Left renal cortex interstitium (tissue), 4 donors: ENCODE data around the gene FZD7. TPM values are rescaled to one million over a fixed set of nuclear protein-coding genes. Genes with fewer than 3 reads are reported as not detected.

Experiments
- DNase-seq, 4 donors: peaks; one replicate each; pipeline ENCODE4 v3.0.0-alpha.2; 2013; ENCODE audit warnings: low read depth in 4 of 4, low spot score in 2 of 4, missing footprints in 1 of 4
- polyA plus RNA-seq, 4 donors: library from polyadenylated mRNA; unstranded; fragments of 120-200 nt; gene quantifications; one replicate each; pipeline ENCODE4 v1.2.1, GENCODE V29; 2013; ENCODE audit not compliant: insufficient read length in 4 of 4

Gene FZD7
- 10 to 100 TPM; 63.2 to 98.9 (median 68.3) TPM for polyA plus RNA-seq

DNA sequence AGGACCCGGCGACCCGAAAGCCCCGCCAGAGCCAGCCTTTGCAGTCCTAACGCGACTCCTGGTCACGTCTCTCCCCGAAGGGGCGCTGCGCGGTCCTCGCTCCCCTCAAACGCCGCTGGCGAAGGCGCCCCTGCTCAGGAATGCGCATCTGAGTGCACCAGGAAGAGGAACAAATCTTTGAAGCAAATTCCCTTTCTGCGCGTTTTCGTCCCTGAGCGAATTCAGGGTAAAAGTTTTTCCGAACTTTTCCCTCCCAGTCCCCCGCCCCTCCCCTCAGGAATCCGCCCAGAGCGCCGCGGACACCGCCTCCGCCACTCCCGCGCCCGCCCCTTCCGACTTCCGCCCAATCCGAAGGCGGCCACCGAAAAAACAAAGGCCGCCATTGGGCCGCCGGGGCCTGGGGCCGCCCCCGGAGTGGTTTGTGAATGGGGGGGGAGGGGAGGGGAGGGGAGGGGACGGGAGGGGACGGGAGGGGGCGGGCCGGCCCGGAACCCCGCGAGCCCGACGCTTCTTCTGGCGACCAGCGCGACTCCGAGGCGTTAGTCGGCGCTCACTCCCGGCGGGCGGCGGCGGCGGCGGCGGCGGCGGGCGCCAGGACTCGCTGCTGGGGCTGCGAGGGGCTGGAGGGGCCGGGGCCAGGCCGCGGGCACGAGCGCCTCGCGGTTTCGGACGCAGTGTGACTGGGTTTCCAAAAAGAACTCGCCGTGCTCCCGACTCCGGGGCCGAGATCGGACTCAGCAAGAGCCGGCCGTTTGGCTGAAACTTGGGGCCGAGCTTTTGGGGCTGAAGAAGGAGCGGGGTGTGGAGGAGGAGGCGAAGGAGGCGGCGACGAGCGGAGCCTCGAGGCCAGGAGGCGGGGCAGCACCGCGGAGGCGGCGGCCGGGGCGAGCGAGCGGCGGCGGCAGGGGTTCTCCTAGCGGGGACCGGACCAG lies at the start of gene FZD7:
Gene FZD7, plus strand, starts transcription at position 539 of the 932 bp plus-strand sequence. CDS start 793 bp downstream, outside the sequence.
- DNase-seq = peak; percentile 83 to 91 (median 90)

DNA sequence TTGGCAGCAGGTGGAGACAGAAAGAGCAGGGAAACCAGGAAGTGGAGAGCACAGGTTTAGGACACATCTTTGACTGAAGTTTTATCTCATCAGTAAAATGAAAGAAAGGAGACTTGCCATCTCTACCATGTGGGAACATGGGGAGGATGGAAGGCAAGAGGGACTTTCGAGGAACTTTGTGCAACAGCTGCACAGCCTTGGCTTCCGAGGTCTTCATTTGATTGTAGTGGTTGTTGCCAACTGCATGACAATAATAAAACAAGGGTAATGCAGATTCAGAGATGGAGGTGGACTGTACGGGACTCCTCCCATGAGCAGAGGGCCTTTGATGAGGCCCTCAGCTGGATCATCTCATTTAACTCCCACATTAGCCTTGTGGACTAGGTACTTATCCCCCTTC lies 49.3 kb upstream of the FZD7 start:
- DNase-seq = no peak

DNA sequence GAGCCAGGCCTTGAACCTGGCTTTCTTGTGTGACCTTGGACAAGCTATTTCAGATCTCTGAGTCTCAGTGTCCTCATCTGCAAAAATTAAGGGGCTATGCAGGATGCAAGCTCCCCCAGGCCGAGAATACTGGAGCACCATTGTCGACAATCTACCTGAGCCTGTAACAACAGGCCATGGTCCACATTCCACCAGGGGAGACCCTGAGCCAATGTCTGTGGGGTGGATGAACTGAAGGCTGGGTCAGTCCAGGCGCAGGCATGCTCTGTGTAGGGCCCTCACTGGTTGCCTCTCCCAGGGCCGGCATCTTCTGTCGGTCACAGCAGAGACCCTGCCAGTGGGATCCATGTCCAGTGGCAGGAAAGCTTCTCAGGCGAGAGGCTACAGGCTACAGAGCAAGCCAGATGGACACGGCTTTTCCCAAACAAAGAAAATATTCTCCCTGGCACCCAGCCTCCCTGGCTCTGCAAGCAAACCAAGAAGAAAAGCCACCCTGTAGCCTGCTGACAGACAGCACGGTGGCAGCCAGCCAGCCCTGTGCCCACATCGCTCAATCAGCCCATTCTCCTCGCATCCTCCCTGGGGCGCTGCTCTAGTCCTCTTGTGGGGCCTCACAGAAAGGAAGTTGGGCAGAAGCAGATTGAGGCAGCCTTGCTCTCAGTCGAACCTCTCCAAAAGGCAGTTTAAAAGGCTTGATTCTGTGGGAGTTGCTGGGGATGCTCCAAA lies 48.7 kb upstream of the FZD7 start:
- no peak for DNase-seq

DNA sequence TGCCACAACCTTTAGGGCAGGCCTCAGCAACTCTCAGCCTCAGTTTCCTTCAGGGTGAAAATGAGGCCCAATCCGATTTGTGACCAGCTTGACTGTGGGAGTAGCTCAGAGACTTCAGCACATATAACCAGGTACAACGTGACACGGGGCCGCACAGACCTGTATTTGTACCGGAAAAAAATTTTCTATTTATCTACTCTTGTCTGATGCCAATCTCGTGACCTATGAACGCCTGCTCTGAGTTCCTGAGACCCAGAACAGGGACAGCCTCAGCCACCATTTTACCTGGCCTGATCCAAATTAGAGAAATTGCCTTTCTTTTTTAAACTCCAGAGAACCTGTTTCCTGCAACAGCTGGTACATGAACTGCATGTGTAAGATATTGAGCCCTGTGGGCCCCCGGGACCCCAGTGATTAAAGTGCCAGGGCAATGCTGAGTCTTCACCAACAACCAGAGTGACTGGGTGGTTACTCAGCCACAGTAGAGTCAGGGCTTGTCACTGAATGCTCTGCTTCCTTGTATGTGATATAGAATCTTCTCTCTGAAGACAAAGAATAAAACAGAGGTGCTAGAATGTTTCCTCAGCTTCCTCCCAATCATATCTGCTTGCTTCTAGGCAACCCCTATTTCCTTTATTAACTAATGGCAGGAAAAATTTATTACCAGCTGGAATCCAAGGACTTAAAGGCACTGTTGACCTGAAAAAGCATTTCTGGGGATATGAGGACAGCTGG lies 47.8 kb upstream of the FZD7 start:
- DNase-seq = no peak

DNA sequence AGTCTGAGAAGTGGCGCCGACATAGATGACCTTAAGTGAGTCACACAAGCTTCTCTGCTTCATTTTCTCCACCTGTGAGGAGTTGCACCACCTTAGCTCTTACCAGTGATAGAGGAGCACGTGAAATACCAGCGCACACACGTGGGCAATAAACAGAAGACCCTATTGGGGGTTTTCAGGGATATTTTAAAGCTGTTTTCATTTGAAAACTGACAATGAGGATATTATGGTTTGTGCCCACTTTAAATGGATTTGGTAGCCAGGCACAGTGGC lies 47.3 kb upstream of the FZD7 start:
- no peak for DNase-seq

DNA sequence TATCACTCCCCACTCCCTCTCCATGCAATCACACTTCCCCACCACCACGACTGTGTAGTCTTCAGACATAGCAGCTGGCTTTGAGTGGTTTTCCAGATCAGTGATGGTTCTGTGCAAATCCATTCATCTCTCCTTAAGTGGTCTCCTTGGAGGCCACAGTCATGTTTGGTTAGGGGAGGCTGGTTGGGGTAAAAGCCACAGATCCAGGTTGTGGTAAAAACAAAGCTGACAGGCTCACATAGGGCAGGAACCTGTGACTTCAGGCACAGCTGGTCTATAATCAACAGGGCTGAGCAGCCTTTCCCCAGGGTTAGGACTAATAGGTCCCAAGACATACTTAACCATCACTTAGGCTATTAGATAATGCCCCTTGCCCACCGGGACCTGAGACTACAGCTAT lies 46.2 kb upstream of the FZD7 start:
- DNase-seq = no peak

DNA sequence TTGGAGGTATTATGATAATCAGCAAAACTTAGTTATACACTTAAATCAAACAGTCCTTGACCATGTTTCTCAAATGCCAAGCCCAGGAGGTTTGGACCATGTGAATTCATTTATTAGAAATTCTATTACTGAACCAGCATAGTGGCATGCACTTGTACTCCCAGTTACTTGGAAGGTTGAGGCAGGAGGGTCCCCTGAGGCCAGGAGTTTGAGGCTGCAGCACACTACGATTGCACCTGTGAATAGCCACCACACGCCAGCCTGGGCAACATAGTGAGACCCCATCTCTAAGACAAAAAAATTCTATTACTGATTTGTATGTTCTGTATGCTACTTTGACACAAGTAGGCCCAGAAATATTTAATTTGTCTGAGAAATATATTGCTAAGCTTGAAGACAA lies 43.6 kb upstream of the FZD7 start:
- DNase-seq = no peak

DNA sequence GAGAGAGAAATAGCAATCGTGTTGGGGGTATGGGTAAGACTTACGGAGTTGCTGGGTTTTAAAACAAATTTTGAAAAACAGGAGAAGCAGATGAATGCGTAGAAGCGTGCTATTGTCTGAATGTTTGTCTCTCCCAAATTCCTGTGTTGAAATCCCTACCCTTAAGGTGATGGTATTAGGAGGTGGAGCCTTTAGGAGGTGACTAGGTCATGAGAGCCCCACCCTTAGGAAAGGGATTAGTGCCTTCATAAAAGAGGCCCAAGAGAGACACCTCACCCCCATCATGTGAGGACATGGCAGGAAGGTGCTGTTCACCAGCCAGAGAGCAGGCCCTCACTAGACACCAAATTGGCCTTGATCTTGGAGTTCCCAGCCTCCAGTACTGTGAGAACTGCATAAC lies 40.7 kb upstream of the FZD7 start:
- DNase-seq = no peak

DNA sequence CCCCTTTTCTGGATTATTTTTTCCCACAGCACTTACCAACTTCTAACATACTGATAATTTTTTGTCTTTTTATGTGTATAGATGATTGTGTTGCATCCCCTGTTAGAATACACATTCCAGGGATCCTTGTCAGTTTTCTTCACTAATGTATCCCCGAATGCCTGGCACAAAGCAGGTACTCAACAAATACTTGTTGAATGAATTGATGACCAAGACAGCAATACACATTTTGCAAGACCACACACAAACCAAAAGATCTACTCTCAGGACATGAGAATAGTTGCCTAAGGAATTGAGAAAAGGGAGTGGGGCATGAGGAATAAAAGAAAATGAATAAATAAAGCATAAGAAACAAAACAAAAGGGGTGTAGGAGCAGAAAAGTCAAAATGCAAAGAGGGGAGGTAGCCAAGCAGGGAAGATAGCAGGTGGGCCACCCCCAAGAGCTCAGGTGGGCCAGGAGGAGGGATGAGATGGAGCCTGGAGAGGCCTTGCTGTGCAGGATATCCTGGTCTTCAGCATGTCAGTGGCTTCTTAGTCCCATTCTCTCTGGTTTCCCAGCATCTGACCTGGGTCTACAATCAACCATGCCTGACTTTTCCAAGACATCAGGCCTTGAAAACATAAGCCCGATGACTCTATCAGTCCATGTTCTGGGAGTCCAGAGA lies 38.5 kb upstream of the FZD7 start:
- DNase-seq = no peak

DNA sequence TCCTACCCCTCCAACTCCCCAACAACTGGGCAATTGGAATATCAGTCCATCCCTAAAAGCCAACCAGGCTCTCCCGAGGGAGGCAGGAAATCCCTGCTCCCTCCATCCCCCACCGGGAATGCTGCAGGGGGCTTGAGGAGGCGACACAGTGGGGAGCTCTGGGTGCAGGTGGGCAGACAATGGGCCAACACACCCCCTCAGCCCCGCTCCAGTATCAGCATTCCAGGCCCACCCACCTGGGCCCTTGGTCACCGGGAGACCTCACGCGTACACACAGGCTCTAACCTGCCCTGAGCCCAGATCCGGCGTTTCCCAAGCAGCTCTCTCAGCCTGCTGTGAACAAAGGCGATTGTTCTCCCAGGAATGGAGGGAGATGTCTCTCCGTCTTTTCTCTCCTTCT lies 37.6 kb upstream of the FZD7 start:
- DNase-seq = no peak

DNA sequence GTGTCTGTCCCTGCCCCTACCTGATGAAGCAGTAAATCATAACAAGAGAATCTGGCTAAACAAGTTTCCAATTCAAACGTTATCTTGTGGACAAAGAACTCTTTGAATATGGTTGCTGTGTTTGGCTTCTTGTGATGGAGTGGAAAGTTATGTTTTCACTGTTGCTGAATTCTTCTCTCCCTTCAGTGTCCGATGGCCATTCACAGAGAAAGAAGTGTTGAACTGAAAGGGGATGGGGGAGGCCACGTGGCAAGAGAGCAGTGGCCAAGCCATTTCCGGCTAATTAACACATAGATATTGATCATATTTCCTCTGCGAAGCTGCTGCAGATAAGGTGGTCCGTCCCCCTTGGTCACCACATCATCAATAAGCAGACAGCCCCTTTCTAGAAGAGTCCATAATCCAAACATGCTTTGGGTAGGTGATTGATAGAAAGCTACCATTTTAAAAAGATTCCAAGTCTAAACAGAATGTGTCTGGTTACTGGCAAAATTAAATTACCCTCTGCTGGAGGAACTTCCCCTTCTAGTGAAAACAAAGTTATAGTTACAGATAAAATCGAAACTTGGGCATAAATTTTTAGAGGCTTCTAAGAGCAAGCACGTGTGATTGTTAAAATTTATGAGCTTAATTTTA lies 36.9 kb upstream of the FZD7 start:
- no peak for DNase-seq

DNA sequence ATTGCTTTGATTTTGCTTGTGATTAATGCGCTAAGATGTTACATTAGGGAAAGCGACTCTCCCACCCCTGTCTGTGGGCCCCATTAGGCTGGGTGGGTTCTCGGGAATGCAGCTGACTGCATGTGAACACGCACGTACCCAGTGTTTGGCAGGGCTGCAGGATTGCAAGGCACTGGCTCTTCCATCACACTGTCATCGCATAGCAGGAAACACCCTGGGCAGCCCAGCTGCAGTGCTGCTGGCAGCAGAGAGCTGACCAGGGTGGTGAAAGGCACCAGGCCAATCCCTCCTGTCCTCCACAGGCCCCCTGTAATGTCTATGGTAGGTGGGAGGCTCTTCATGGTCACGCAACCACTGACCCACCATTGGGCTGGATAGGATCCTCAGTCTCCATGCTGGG lies 34.4 kb upstream of the FZD7 start:
- DNase-seq = no peak

DNA sequence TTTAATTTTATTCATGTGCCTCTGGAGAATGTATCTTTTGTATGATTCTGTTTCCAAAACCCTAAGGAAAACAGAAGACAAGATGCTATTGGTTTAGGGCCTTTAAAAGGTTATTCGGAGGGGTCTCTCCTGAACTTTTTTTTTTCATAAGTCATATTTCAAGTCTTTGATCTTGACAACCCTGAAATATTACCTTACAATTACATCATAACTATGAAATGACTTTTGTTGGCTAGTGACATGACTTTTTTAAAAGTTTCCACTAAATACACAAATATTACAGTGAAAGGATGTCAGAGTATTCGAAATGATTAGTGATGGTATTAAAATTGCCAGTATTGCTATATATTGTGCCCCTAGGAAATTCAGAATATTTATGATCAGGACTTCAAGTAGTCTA lies 31.8 kb upstream of the FZD7 start:
- no peak for DNase-seq

DNA sequence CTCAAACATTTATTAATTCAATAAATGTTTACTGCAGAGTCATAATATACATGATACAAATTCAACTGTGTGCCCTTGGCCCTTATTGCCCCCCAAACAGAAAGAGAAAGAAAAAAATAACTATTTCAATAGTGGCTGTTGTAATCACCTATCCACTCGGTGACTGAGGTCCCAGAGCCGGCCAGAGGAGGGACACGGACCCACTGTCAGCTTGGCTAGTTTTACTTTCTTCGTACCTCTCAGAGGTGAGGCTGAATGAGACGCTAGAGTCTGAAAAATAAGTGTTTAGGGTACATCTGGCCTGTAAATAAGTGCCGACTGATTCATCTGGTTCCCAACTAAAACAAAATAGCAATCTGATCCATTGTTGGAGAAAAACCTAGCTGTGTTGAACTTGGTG lies 31.3 kb upstream of the FZD7 start:
- no peak for DNase-seq

DNA sequence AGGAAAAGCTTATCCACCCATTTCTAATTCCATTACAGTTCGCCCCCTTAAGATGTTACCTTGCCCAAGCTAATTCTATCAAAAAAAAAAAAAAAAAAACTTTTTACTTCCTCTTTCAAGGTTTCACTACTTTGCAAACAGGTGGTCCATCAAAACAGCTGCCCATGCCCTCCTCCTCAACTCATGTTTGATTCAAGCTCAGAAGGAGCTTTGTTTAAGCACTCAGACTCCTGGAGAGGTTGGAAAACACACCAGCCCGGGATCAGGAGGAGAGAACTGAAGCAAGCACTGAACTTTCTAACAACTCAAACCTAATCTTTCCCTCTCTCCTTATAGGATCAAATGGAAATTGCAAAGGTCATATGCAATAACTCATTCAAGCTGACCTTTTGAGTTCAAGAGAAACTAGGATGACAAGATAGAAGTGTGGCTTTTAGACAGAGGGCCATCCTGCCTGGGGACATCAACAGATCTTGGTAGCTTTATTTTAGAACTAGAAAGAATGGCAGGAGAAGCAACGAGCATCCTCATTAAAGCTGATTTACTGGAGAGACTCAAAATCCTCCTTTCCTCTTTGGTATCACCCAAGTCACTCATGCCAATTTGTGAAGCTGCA lies 28.3 kb upstream of the FZD7 start:
- DNase-seq = no peak

DNA sequence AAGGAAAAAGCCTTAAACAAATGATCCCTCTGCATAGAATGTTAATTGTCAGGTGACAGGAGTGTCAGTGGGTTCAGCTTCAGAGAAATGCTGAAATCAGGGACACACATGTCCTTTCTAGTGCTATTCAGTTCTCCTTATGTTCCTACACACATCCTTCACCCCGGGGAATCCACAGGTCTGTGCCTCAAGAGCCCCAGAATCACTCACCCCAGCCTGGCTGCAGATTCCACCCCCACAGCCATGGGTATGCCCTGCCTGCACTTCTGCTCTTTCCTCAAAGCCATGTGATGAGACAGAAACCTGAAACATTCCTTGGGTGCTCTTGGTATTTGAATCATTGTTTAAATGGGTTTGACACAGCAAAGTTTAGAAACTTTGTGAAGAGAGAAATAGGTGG lies 27.4 kb upstream of the FZD7 start:
- DNase-seq = no peak

DNA sequence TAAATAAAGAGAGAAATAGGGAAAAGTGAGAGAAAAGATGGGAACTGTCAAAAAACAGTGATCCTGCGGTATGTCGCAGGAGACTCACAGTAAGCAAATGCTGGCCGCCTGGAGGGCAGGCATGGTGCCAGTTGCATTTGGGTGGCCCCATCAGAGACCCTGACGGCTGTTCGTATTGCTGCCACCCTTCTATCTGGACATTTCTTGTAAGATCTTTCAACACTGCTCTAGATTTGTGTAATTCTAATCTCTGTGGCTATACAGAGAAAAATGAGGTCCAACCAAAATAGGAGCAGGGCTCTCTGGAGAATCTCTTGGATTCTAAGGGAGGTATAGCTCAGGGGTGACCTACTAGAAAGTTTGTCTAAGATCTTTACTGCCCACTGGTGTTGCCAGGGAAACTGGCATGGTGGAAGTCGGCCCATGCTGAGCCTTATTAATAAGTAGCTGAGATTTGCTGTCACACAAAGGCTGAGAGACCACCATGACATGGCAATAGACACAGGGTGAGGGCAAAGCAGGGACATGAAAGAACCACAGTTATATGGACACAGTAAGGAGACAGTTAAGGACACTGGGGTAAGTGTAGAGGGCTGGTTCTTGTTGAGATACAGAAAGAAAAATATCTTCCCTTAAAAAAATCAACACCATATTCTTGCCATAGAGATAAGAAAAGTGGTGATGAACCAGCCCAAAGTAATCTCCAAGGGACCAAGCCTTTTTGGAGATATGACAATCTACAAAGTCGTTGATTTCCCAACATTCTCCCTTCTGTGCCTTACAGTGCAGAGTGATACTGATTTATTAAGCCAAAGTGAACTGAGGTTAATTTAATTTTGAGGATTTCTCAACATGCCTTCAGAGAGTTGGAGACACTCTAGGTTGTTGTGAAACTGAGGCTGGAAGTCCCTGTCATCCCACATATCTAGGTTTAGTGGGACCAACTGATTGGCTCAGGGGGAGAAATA lies 26.4 kb upstream of the FZD7 start:
- no peak for DNase-seq

DNA sequence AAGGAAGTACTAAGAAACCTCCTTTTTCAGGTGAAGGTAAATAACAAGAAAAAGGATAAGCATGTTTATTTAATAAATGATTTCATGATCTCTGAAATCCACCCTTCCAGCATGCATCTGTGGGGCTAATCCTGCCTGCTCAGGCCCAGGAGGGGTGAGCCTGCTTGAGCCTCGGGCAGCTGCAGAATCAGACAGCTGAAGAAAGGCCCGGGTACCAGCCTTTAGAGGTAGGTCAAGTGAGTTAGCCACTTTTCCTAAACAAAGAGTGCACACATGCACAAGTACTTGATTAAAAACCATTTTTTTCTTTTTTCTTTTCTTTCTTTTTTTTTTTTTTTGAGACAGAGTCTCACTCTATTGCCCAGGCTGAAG lies 25.7 kb upstream of the FZD7 start:
- no peak for DNase-seq

DNA sequence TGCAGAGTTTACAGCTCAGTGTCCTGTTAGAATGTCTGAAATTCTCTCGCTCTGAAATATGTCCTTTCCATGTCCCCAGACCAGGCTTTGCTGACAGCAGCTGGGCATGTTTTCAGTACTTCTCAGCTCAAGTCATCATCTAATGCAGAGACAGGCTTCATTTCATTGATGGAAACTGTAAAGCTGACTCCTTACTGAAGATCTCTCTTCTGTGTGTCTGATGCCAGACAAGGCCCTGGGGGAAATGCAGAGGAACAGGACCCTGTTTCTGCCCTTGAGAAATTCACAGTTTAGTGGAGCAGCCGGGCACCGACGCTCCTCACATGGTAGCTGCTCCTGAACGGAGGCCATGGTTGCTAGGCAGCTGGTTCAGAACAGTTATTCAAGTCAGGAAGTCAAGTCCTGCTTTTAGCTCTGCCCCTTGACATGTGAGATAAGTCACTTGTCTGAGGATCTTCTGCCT lies 24.6 kb upstream of the FZD7 start:
- DNase-seq = no peak
